PC-3 (cell line): Measurements from ENCODE around the gene TMEM69.

Source experiments
- EZH2 ChIP-seq: fragments of 300-600 bp; sonication (generic); IDR thresholded peaks from one replicate; pipeline ENCODE4 v1.6.1; 2017; ENCODE audit warnings: antibody characterized with exemption, mild to moderate bottlenecking, low read length; ENCODE audit not compliant: unreplicated experiment
- TF ChIP-seq, protein P1 (sequence below): fragments of 300-600 bp; sonication (generic); conservative IDR thresholded peaks from 2 replicates; pipeline ENCODE4 v1.5.1; 2017; ENCODE audit warnings: antibody characterized with exemption, low read depth, mild to moderate bottlenecking, low read length

DNA sequence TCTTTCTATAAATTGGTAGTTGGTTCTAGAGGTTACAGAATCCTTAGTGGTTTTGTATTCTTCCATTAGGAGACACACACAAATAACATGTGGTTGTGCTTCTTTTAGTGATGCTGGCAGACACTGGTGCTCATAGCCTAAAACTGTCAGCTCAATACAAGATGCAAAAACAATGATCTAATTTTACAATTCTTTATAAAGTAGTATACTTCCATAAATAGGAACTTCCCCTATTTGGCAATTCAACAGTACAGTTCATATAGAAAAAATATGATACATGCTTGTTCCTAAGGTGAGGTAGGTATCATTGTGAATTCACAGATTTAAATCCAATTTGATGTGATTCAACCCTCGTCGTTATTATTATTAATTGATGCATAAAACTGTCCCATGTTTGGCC is 43.3 kb upstream of the TMEM69 start:
- TF ChIP-seq, protein P1, sequence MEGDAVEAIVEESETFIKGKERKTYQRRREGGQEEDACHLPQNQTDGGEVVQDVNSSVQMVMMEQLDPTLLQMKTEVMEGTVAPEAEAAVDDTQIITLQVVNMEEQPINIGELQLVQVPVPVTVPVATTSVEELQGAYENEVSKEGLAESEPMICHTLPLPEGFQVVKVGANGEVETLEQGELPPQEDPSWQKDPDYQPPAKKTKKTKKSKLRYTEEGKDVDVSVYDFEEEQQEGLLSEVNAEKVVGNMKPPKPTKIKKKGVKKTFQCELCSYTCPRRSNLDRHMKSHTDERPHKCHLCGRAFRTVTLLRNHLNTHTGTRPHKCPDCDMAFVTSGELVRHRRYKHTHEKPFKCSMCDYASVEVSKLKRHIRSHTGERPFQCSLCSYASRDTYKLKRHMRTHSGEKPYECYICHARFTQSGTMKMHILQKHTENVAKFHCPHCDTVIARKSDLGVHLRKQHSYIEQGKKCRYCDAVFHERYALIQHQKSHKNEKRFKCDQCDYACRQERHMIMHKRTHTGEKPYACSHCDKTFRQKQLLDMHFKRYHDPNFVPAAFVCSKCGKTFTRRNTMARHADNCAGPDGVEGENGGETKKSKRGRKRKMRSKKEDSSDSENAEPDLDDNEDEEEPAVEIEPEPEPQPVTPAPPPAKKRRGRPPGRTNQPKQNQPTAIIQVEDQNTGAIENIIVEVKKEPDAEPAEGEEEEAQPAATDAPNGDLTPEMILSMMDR, result no peak
- TF ChIP-seq EZH2, result no peak
